ENCODE measurements around the gene ZC3H13.
A peak's percentile ranks its signal among the peaks of the same experiment; 100 is the strongest.

ZC3H13 gene

GRCh38 chr13:46052319-46053161 lies at the start of gene ZC3H13:
TSS of gene ZC3H13 (minus strand) at chr13:46052746. CDS start at chr13:46045507, 7,239 bp downstream.
- peak; percentile 96 for DNase-seq

GRCh38 chr13:46102255-46102605 lies 49.7 kb upstream of the ZC3H13 start:
- no peak for DNase-seq

- no peak for DNase-seq
Measured at GRCh38 chr13:46101484-46102254, 49.1 kb upstream of the ZC3H13 start.

- no peak for DNase-seq
Measured at GRCh38 chr13:46101002-46101401, 48.5 kb upstream of the ZC3H13 start.

- DNase-seq, result no peak
Measured at GRCh38 chr13:46100191-46100815, 47.8 kb upstream of the ZC3H13 start.

GRCh38 chr13:46097663-46098062 lies 45.1 kb upstream of the ZC3H13 start:
- DNase-seq, result no peak

GRCh38 chr13:46097015-46097414 lies 44.5 kb upstream of the ZC3H13 start:
- no peak for DNase-seq

- DNase-seq, result no peak
Measured at GRCh38 chr13:46094478-46094877, 41.9 kb upstream of the ZC3H13 start.

- no peak for DNase-seq
Measured at GRCh38 chr13:46088821-46089562, 36.4 kb upstream of the ZC3H13 start.

- DNase-seq, result no peak
Measured at GRCh38 chr13:46087481-46087880, 34.9 kb upstream of the ZC3H13 start.

- no peak for DNase-seq
Measured at GRCh38 chr13:46086985-46087384, 34.4 kb upstream of the ZC3H13 start.

- DNase-seq, result no peak
Measured at GRCh38 chr13:46086421-46086922, 33.9 kb upstream of the ZC3H13 start.

GRCh38 chr13:46085737-46086136 lies 33.2 kb upstream of the ZC3H13 start:
- no peak for DNase-seq

- DNase-seq, result no peak
Measured at GRCh38 chr13:46082324-46082723, 29.8 kb upstream of the ZC3H13 start.

- no peak for DNase-seq
Measured at GRCh38 chr13:46079770-46080169, 27.2 kb upstream of the ZC3H13 start.

- DNase-seq, result no peak
Measured at GRCh38 chr13:46077265-46077664, 24.7 kb upstream of the ZC3H13 start.

- no peak for DNase-seq
Measured at GRCh38 chr13:46076827-46077226, 24.3 kb upstream of the ZC3H13 start.

GRCh38 chr13:46075811-46076210 lies 23.3 kb upstream of the ZC3H13 start:
- DNase-seq, result no peak

GRCh38 chr13:46071590-46072249 lies 19.2 kb upstream of the ZC3H13 start:
- DNase-seq, result no peak

- no peak for DNase-seq
Measured at GRCh38 chr13:46063292-46063691, 10.7 kb upstream of the ZC3H13 start.

GRCh38 chr13:46062185-46062584 lies 9.6 kb upstream of the ZC3H13 start:
- DNase-seq, result peak; percentile 83

GRCh38 chr13:46059405-46059804 lies 6.9 kb upstream of the ZC3H13 start:
- DNase-seq, result no peak
